GM19025 (cell line): ENCODE results near the gene DMD.

Experiments
- ATAC-seq: cut with Tn5 transposase; IDR thresholded peaks from one replicate; pipeline ENCODE4 v1.9.1; 2021; ENCODE audit warnings: mild to moderate bottlenecking, low read depth, moderate library complexity; ENCODE audit not compliant: unreplicated experiment

Gene DMD

GRCh38 chrX:31115398-31115797 lies 2096.0 kb downstream of the DMD start:
- no peak for ATAC-seq

GRCh38 chrX:31114858-31115257 lies 2096.5 kb downstream of the DMD start:
- no peak for ATAC-seq

- ATAC-seq: no peak
Measured at GRCh38 chrX:31112226-31112999, 2098.9 kb downstream of the DMD start.

- ATAC-seq: no peak
Measured at GRCh38 chrX:31110657-31111056, 2100.7 kb downstream of the DMD start.

- peak; percentile 69 for ATAC-seq
Measured at GRCh38 chrX:31099536-31100090, 2111.7 kb downstream of the DMD start.

- ATAC-seq: no peak
Measured at GRCh38 chrX:31098079-31098478, 2113.3 kb downstream of the DMD start.

- peak; percentile 30 for ATAC-seq
Measured at GRCh38 chrX:31093639-31093975, 2117.7 kb downstream of the DMD start.

GRCh38 chrX:31092970-31093638 lies 2118.2 kb downstream of the DMD start:
- ATAC-seq: peak; percentile 60

GRCh38 chrX:31092476-31092875 lies 2118.9 kb downstream of the DMD start:
- no peak for ATAC-seq

- ATAC-seq: no peak
Measured at GRCh38 chrX:31091819-31092218, 2119.5 kb downstream of the DMD start.

GRCh38 chrX:31074522-31074921 lies 2136.8 kb downstream of the DMD start:
- ATAC-seq: no peak

GRCh38 chrX:31071725-31072124 lies 2139.6 kb downstream of the DMD start, which contains the start of gene FTHL17:
Gene FTHL17, minus strand, starts transcription at chrX:31072041. Its CDS starts 88 bp downstream, at chrX:31071953.
- no peak for ATAC-seq

GRCh38 chrX:31071262-31071661 lies 2140.1 kb downstream of the DMD start:
- ATAC-seq: no peak

GRCh38 chrX:31070057-31070468 lies 2141.3 kb downstream of the DMD start:
- ATAC-seq: peak; percentile 75
